Head of caudate nucleus (tissue), 42 donors: ENCODE measurements around the gene GOLGA8R.
"Not testable (repeated sequence)": the region's sequence is repeated elsewhere in the genome, so short reads cannot be mapped to it uniquely, and the experiment has no call there.

ENCODE experiments used
- DNase-seq, 42 donors: peaks; one replicate each; pipeline versions ENCODE4 v3.0.0 to v3.0.0-alpha.2; 2020 to 2021; ENCODE audit warnings: mixed read lengths in 7 of 42
- intact Hi-C: fragments of 100-400 bp; cut with DNase I; formaldehyde crosslinking; loops from one replicate; pipeline ENCODE4 v1.15.0; 2022

Gene GOLGA8R

GRCh38 chr15:30360990-30361389 lies 53.1 kb downstream of the GOLGA8R start:
- intact Hi-C loops, DNase-seq: not testable (repeated sequence)

- peak in 1 of 42 donors; percentile 29 for DNase-seq
- intact Hi-C loops = not testable (repeated sequence)
Observed at GRCh38 chr15:30355043-30355442, 59.0 kb downstream of the GOLGA8R start.
